Measurements from ENCODE around the gene GFM1. TPM values are rescaled to one million over a fixed set of nuclear protein-coding genes. Genes with fewer than 3 reads are reported as not detected.

The GFM1 gene
- total RNA-seq, 1 experiment from 2014 or later, result 44.5 TPM

GRCh38 chr3:158701420-158702065, 57.2 kb downstream of the GFM1 start (continued):
- TF ChIP-seq FOXP1 (CRISPR knock-in tag; IDR thresholded peaks at IDR 0.05; ENCODE audit: borderline replicate concordance), result no peak

- Mint-ChIP-seq H3K36me3 (0 out of 2 replicates have a peak, but pooled peaks cover 5% of the 10 kb centered on the region), H3K4me3 (no peak overlapping the region), H3K9me3 (no peaks in the 10 kb centered on the region), H3K27me3 (ENCODE audit: low read depth) (no peaks in the 10 kb centered on the region), H3K4me1 (0 out of 2 replicates have a peak, but pooled peaks cover 5% of the 10 kb centered on the region), H3K27ac (no peak overlapping the region)
- DNase-seq (ENCODE audit: low spot score) (no peak), ATAC-seq (no peak)
- no peak for TF ChIP-seq NFYB (CRISPR knock-in tag; conservative IDR thresholded peaks at IDR 0.05; ENCODE audit: low read depth)
- TF ChIP-seq CREM (CRISPR knock-in tag; IDR thresholded peaks at IDR 0.05), result no peak
- no peak for TF ChIP-seq PREB (CRISPR knock-in tag; IDR thresholded peaks at IDR 0.05; ENCODE audit: borderline replicate concordance)
- TF ChIP-seq ATF1 (CRISPR knock-in tag; IDR thresholded peaks at IDR 0.05), result no peak
- no peak for TF ChIP-seq ZNF138 (CRISPR knock-in tag; conservative IDR thresholded peaks at IDR 0.05)
- TF ChIP-seq NFATC4 (CRISPR knock-in tag; IDR thresholded peaks at IDR 0.05), result no peak
- no peak for TF ChIP-seq MLX (CRISPR knock-in tag; IDR thresholded peaks at IDR 0.05)
- no peak for TF ChIP-seq ELF4 (CRISPR knock-in tag; IDR thresholded peaks at IDR 0.05; ENCODE audit: low read depth)
- TF ChIP-seq ZNF423 (CRISPR knock-in tag; IDR thresholded peaks at IDR 0.05), result no peak
- TF ChIP-seq SMAD4 (CRISPR knock-in tag; IDR thresholded peaks at IDR 0.05), result no peak
- TF ChIP-seq ZSCAN18 (CRISPR knock-in tag; IDR thresholded peaks at IDR 0.05), result no peak
- TF ChIP-seq IRF1 (CRISPR knock-in tag; IDR thresholded peaks at IDR 0.05), result no peak
- TF ChIP-seq MYBL2 (CRISPR knock-in tag; IDR thresholded peaks at IDR 0.05), result no peak
- TF ChIP-seq ZNF281 (CRISPR knock-in tag; IDR thresholded peaks at IDR 0.05), result no peak
- TF ChIP-seq SP1 (CRISPR knock-in tag; conservative IDR thresholded peaks at IDR 0.05), result no peak
- TF ChIP-seq ZNF219 (CRISPR knock-in tag; IDR thresholded peaks at IDR 0.05; ENCODE audit: borderline replicate concordance), result no peak
- TF ChIP-seq ERG (CRISPR knock-in tag; IDR thresholded peaks at IDR 0.05), result no peak
- ChIA-PET CTCF (no interaction called here), POLR2A (interaction anchor here (0.6 kb wide), 1 partner anchor 934 kb away, joined by 3 read pairs; no protein-coding TSS in a partner anchor)
These were observed 58.6 kb downstream of the GFM1 start for GRCh38 chr3:158702815-158703481.
